H9 (cell line): ENCODE measurements around the gene CDC42SE1. TPM values are rescaled to one million over a fixed set of nuclear protein-coding genes. Genes with fewer than 3 reads are reported as not detected.
A peak's percentile ranks its signal among the peaks of the same experiment; 100 is the strongest.

ENCODE experiments used
- DNase-seq: peaks from one replicate; pipeline ENCODE4 v3.0.0-alpha.2; 2017
- H2AFZ ChIP-seq: one replicate; pipeline ENCODE4 v1.6.1; 2013; ENCODE audit warnings: mild to moderate bottlenecking, low read length, control low read depth, moderate library complexity
- H2AK5ac ChIP-seq: 2 replicates; pipeline ENCODE4 v1.6.1; 2013; ENCODE audit warnings: low read length, control low read depth, mixed read lengths; ENCODE audit not compliant: insufficient read length
- H2BK120ac ChIP-seq: one replicate; pipeline ENCODE4 v1.6.1; 2013; ENCODE audit warnings: low read depth, mild to moderate bottlenecking, low read length, control low read depth, inconsistent platforms; ENCODE audit not compliant: poor library complexity, severe bottlenecking
- H2BK12ac ChIP-seq: 2 replicates; pipeline ENCODE4 v1.6.1; 2013; ENCODE audit warnings: low read length, control low read depth, mixed read lengths, low read depth; ENCODE audit not compliant: insufficient read length
- H2BK15ac ChIP-seq: 2 replicates; pipeline ENCODE4 v1.6.1; 2013; ENCODE audit warnings: low read depth, low read length, control low read depth
- H2BK20ac ChIP-seq: one replicate; pipeline ENCODE4 v1.6.1; 2013; ENCODE audit warnings: low read depth, mild to moderate bottlenecking, low read length, control low read depth, inconsistent platforms; ENCODE audit not compliant: poor library complexity, severe bottlenecking
- H2BK5ac ChIP-seq: 2 replicates; pipeline ENCODE4 v1.6.1; 2013; ENCODE audit warnings: low read length, control low read depth, mixed read lengths; ENCODE audit not compliant: insufficient read length
- H3K14ac ChIP-seq: 2 replicates; pipeline ENCODE4 v1.6.1; 2013; ENCODE audit warnings: low read length, control low read depth; ENCODE audit not compliant: insufficient read depth
- H3K18ac ChIP-seq: 2 replicates; pipeline ENCODE4 v1.6.1; 2013; ENCODE audit warnings: low read depth, mild to moderate bottlenecking, mixed read lengths, low read length, control low read depth; ENCODE audit not compliant: insufficient read length
- H3K23ac ChIP-seq: 2 replicates; pipeline ENCODE4 v1.6.1; 2013; ENCODE audit warnings: low read length, control low read depth, mixed read lengths, low read depth; ENCODE audit not compliant: insufficient read length
- H3K23me2 ChIP-seq: 2 replicates; pipeline ENCODE4 v1.6.1; 2013; ENCODE audit warnings: low read depth, mild to moderate bottlenecking, mixed read lengths, low read length, control low read depth; ENCODE audit not compliant: insufficient read length, poor library complexity, severe bottlenecking
- H3K27ac ChIP-seq: 2 replicates; pipeline ENCODE4 v1.5.1; 2013; ENCODE audit warnings: low read length, control low read depth, mixed read lengths, low read depth; ENCODE audit not compliant: insufficient read length
- H3K27me3 ChIP-seq: 2 replicates; pipeline ENCODE4 v1.6.1; 2013; ENCODE audit warnings: low read length, control low read depth, inconsistent platforms; ENCODE audit not compliant: insufficient read depth
- H3K4ac ChIP-seq: 2 replicates; pipeline ENCODE4 v1.6.1; 2013; ENCODE audit warnings: low read depth, mild to moderate bottlenecking, control low read depth, inconsistent platforms, low read length, moderate library complexity
- H3K4me1 ChIP-seq: 2 replicates; pipeline ENCODE4 v1.6.1; 2013; ENCODE audit warnings: low read length, control low read depth, inconsistent platforms; ENCODE audit not compliant: insufficient read depth
- H3K4me2 ChIP-seq: 2 replicates; pipeline ENCODE4 v1.6.1; 2013; ENCODE audit warnings: low read length, control low read depth, mixed read lengths; ENCODE audit not compliant: insufficient read length, insufficient read depth
- H3K56ac ChIP-seq: 2 replicates; pipeline ENCODE4 v1.6.1; 2013; ENCODE audit warnings: low read depth, mild to moderate bottlenecking, mixed read lengths, low read length, control low read depth; ENCODE audit not compliant: insufficient read length
- H3K79me1 ChIP-seq: 2 replicates; pipeline ENCODE4 v1.6.1; 2013; ENCODE audit warnings: low read depth, mild to moderate bottlenecking, moderate library complexity, low read length, control low read depth, inconsistent platforms; ENCODE audit not compliant: insufficient read depth, poor library complexity, severe bottlenecking
- H3K79me2 ChIP-seq: 2 replicates; pipeline ENCODE4 v1.6.1; 2013; ENCODE audit warnings: low read length, control low read depth, inconsistent platforms; ENCODE audit not compliant: insufficient read depth
- H3K9ac ChIP-seq: 2 replicates; pipeline ENCODE4 v1.6.1; 2013; ENCODE audit warnings: low read length, control low read depth, mixed read lengths; ENCODE audit not compliant: insufficient read length; ENCODE audit errors: extremely low read depth
- H3K9me3 ChIP-seq: one replicate; pipeline ENCODE4 v1.6.1; 2013; ENCODE audit warnings: low read depth, low read length, inconsistent platforms; ENCODE audit not compliant: control insufficient read depth
- H3T11ph ChIP-seq: one replicate; pipeline ENCODE4 v1.6.1; 2013; ENCODE audit warnings: mild to moderate bottlenecking, low read length, control low read depth, inconsistent platforms
- H4K20me1 ChIP-seq: one replicate; pipeline ENCODE4 v1.6.1; 2013; ENCODE audit not compliant: control insufficient read depth, insufficient read length, insufficient read depth
- H4K5ac ChIP-seq: 2 replicates; pipeline ENCODE4 v1.6.1; 2013; ENCODE audit warnings: low read depth, mild to moderate bottlenecking, mixed read lengths, low read length, control low read depth; ENCODE audit not compliant: insufficient read length
- H4K8ac ChIP-seq: replicated peaks from 2 replicates; pipeline ENCODE4 v1.6.1; 2013; ENCODE audit warnings: low read length, control low read depth, mixed read lengths, low read depth; ENCODE audit not compliant: insufficient read length
- H4K91ac ChIP-seq: 2 replicates; pipeline ENCODE4 v1.6.1; 2013; ENCODE audit warnings: low read depth, mild to moderate bottlenecking, moderate library complexity, mixed read lengths, low read length, control low read depth; ENCODE audit not compliant: insufficient read length
- H3K27ac Mint-ChIP-seq, 3 experiments: 2 replicates in 2 of 3; 3 replicates in 1 of 3; pipeline ENCODE4 v1.8.0; 2020 to 2021; ENCODE audit warnings: mixed read lengths in 3 of 3, mild to moderate bottlenecking in 1 of 3, moderate library complexity in 1 of 3
- H3K27me3 Mint-ChIP-seq: 2 replicates; pipeline ENCODE4 v1.8.0; 2021; ENCODE audit warnings: low read depth, mild to moderate bottlenecking, moderate library complexity, mixed read lengths
- H3K36me3 Mint-ChIP-seq, 3 experiments: 2 replicates in 2 of 3; 3 replicates in 1 of 3; pipeline ENCODE4 v1.8.0; 2020 to 2021; ENCODE audit warnings: low read depth in 3 of 3, mixed read lengths in 3 of 3; ENCODE audit not compliant: insufficient read depth in 1 of 3
- H3K4me1 Mint-ChIP-seq, 2 experiments: 2 replicates each; pipeline ENCODE4 v1.8.0; 2020; ENCODE audit warnings: mixed read lengths in 2 of 2
- H3K4me3 Mint-ChIP-seq, 2 experiments: 2 replicates in 1 of 2; 3 replicates in 1 of 2; pipeline ENCODE4 v1.8.0; 2020 to 2021; ENCODE audit warnings: mild to moderate bottlenecking in 2 of 2, mixed read lengths in 2 of 2, moderate library complexity in 1 of 2
- H3K9me3 Mint-ChIP-seq, 2 experiments: 2 replicates in 1 of 2; 3 replicates in 1 of 2; pipeline ENCODE4 v1.8.0; 2020; ENCODE audit warnings: mild to moderate bottlenecking in 2 of 2, mixed read lengths in 2 of 2, moderate library complexity in 1 of 2
- WGBS: extraction: QIAGEN DNeasy Blood & Tissue Kit; methylation state at CpG from one replicate; pipeline ENCODE4 v1.1.7; 2013; ENCODE audit warnings: missing lambda C conversion rate, low lambda C conversion rate, mixed read lengths; ENCODE audit not compliant: insufficient read length; ENCODE audit errors: extremely low coverage; 5-methylcytosine and 5-hydroxymethylcytosine counted together
- total RNA-seq: library from RNA; stranded (reverse); gene quantifications from 2 replicates; pipeline ENCODE4 v1.2.1, GENCODE V29; 2021
- TF ChIP-seq, protein P1 (sequence below): fragments of 200-600 bp; sonication (generic); conservative IDR thresholded peaks from 3 replicates; pipeline ENCODE4 v1.8.0; 2021; ENCODE audit warnings: antibody characterized with exemption, mild to moderate bottlenecking

CDC42SE1 gene
- total RNA-seq, 1 experiment from 2014 or later, result 87.3 TPM

DNA sequence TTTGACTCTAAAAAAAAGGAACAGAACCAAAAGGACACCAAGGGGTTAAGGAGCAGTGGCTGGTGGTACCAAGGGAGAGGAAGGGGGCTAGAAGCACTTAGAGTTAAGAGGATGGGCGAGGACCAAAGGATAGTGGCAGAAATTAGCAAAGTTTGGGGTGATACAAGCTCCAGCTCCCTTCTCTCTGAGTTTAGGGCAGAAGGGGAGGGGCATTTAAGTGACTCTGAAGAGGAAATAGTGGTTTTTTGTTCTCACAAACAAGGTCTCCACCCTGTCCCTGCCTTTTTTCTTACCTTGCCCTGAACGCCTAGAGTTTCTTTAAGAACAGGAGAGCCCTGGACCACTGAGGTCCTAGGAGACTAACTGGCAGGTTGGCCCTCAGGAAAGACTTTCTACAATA, 3.3 kb downstream of the CDC42SE1 start:
- Histone ChIP-seq H3K9ac (no peak overlapping the region), H3K14ac (no peak overlapping the region), H3K4me2 (no peak overlapping the region), H3K27ac (no peak overlapping the region), H2BK20ac (no peak overlapping the region), H3K4me1 (peaks cover 7% of the 10 kb centered on the region; the same call in 1 of the 2 replicates), H2AFZ (no peak overlapping the region), H4K5ac (no peak overlapping the region), H3K4ac (no peak overlapping the region), H2BK15ac (no peak overlapping the region), H3K56ac (no peak overlapping the region), H2BK120ac (no peak overlapping the region), H3K79me1 (peaks cover 12% of the 10 kb centered on the region), H3K27me3 (no peaks in the 10 kb centered on the region), H2BK5ac (no peak overlapping the region), H3K18ac (no peak overlapping the region), H3T11ph (no peak overlapping the region), H2AK5ac (no peak overlapping the region), H3K23me2 (peaks cover 22% of the 10 kb centered on the region), H4K91ac (no peak overlapping the region), H2BK12ac (no peak overlapping the region), H3K9me3 (no peaks in the 10 kb centered on the region), H4K8ac (no peak overlapping the region), H3K23ac (no peak overlapping the region), H4K20me1 (no peaks in the 10 kb centered on the region), H3K79me2 (peaks cover 18% of the 10 kb centered on the region; the same call in 1 of the 2 replicates)
- H3K4me1 Mint-ChIP-seq, result peaks cover 27 to 31% of the 10 kb centered on the region in 2 experiments
- no CpG with 5 or more reads among the region's 2 CpGs for WGBS
- TF ChIP-seq, protein P1, sequence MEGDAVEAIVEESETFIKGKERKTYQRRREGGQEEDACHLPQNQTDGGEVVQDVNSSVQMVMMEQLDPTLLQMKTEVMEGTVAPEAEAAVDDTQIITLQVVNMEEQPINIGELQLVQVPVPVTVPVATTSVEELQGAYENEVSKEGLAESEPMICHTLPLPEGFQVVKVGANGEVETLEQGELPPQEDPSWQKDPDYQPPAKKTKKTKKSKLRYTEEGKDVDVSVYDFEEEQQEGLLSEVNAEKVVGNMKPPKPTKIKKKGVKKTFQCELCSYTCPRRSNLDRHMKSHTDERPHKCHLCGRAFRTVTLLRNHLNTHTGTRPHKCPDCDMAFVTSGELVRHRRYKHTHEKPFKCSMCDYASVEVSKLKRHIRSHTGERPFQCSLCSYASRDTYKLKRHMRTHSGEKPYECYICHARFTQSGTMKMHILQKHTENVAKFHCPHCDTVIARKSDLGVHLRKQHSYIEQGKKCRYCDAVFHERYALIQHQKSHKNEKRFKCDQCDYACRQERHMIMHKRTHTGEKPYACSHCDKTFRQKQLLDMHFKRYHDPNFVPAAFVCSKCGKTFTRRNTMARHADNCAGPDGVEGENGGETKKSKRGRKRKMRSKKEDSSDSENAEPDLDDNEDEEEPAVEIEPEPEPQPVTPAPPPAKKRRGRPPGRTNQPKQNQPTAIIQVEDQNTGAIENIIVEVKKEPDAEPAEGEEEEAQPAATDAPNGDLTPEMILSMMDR, result no peak
- H3K27me3 Mint-ChIP-seq, result no peaks in the 10 kb centered on the region
- peaks cover 23 to 69% (median 59%) of the 10 kb centered on the region in 3 experiments for H3K36me3 Mint-ChIP-seq
- peak overlapping the region in 1 of 3 experiments; percentile 23; a peak in 2 of 7 replicates for H3K27ac Mint-ChIP-seq
- DNase-seq, result no peak
- H3K9me3 Mint-ChIP-seq, result no peaks in the 10 kb centered on the region
- peak overlapping the region in 1 of 2 experiments; percentile 98; a peak in 2 of 5 replicates for H3K4me3 Mint-ChIP-seq
